ENCODE data around the gene CHCHD3.

DNA sequence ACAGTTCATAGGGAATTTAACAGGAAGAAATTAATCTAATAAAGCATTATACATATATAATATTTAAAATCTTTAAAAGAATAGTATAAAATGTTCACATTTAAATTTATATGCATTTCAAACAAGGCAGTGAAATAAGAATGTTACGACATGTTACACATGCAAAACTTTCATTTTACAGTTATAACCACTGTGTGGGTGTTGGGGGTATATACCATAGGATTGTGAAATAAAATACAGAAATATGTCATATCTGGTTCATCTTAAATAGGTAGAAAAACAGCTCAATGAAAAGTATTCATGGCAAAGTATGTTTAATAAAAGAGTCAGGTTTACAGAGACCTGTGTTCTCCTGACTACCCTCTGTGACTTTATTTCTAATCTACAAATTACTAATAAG is 45.6 kb downstream of the CHCHD3 start:
- TF ChIP-seq ZNF565 (CRISPR knock-in tag; conservative IDR thresholded peaks at IDR 0.05; ENCODE audit: low read depth) (no peak), ZFP3 (CRISPR knock-in tag; IDR thresholded peaks at IDR 0.05) (no peak)

Measured in SK-N-SH treated with all-trans-retinoic acid at 6 μM for 48 hours (cell line).